GM18861 (cell line): ENCODE data around the gene SPATS2L.

Experiments
- ATAC-seq: cut with Tn5 transposase; IDR thresholded peaks from one replicate; pipeline ENCODE4 v1.9.1; 2021; ENCODE audit not compliant: unreplicated experiment

Gene SPATS2L

DNA sequence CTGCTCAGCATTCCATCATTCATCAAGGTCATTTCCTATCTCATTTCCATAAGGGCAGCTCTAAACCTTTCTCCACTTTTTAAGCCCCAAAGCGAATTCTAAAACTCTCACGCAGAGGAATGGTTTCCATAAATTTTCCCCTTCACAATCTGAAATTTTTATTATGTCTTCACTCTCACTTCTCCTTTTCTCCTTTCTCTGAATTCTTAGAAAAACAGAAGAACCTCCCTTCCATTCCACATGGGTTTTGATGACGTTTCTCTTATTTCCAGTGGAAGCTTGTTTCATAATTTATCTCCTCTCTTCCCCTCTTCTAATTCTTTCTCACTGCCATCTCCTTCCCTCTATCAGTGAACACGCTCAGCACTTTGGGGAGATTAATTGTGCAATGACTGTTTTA is 97.3 kb downstream of the SPATS2L start:
- ATAC-seq: no peak

DNA sequence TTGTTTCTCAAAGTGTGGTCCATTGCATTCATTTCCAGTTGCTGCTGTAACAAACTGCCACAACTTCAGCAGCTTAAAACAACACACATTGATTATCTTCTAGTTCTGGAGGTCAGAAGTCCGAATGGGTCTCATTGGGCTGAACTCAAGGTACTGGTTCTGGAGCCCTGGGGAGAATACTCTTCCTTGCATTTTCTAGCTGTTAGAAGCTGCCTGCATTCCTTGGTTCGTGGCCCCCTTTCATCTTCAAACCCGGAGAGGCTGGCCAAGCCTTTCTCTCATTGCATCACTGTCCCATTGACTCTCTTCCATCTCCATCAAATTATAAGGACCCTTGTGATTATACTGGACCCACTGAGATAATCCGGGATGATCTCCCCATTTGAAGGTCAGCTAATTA is 98.1 kb downstream of the SPATS2L start:
- ATAC-seq: no peak

DNA sequence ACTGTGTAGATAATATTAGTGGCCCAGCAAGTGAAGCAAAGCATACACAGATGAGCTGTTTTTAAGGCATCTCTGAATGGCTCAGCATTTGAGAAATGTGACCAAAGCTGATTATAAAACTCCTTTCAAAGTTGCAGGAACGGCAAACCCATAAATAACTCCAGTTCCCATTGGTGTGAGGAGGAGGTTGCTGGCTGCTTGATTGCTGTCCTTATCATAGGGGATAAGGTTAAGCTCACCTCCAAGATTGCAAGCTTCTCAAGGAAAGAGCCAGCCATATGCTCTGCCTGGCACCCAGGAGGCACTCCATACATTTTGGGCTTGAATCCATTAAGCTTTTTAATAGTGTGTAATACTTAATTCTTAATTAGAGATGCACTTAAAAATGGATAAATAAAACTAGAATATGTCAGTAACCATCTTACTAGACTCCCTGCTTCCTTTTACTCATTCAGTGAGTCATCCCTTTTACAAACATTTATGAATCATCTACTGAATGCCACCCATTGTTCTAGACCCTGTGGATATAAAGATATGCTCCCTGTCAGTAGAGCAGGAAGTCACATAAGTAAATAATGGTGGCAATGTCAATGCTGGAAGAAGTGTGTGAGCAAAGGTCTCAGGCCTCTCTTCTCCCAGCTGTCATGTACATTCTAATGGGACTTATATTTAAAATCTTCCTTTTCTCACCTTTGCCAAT is 99.3 kb downstream of the SPATS2L start:
- ATAC-seq: peak; percentile 48

DNA sequence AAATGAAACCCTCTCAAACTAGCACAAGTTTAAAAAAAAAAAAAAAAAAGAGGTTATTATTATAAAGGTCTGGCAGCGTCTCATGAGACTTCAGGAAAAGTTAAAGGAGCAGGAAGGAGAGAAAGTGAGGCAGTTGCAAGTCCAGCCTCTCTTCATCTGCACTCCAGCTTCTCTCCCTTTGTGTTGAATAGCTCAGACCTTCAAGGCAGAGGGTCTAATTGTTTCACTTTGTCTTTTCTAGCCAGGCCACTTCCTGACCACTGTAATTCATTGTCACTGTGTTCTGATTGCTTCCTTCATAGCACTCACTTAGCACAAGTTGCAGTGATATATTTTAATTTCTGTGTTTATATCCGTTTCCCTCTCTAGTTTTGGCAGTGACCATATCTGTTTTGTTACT is 99.9 kb downstream of the SPATS2L start:
- ATAC-seq: peak; percentile 60

DNA sequence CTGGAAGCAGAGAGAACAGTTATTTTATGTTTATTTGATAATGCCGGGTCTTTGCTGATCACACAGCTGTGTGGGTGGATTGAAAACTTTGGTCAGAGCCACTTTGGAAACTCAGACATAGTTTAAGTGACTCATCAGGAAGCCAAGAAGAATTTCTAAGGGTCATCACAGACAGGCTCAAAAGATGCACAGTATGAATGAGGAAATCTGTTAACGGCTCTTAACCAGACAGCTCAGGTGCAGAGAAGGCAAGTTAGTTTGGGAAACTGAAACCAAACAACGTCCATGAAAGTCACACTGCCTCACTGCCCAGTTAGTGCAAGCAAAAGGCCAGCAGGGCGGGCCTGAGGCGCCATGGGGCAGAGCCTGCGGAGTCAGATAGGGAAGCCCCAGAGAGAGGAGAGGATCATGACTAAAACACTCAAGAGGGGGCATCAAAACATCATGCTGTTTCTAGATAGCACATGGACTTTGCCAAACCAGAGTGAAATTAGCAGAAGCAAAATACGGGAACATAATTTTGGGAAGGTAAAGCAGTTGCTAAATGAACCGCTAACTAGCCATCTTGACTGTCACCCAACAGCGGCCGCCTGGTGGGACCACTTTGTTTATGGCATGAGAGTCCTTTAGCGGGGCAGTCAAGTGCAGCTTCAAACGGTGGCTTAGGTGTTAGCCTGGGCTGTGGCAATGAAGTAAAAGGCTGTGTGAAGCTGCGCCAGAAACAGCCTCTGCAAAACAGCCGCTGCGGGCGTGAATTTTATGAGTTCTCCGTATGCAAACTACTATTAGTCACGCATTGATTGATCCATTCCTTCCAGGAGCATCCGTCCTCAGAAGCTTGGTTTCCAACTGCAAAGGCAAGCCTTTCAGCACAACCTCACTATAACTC is 102.2 kb downstream of the SPATS2L start:
- ATAC-seq: no peak

DNA sequence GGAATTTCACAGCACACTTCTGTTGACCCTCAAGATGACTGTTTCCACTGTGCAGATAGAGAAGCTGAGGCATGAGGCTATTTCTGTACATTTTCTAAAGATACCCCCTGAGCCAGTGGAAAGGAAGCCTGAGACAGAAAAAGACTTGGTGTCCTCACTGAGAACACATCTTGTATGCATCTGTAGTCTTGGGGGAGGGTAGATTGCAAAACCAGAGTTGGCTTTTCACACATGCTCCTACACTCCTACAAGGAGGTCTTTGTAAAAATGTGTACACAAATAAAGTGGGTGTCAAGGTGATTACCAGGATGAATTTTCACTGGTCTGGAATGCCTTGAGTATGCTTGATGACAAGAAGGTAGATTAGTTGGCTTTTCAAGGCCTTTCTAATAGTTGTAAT is 105.3 kb downstream of the SPATS2L start:
- no peak for ATAC-seq

DNA sequence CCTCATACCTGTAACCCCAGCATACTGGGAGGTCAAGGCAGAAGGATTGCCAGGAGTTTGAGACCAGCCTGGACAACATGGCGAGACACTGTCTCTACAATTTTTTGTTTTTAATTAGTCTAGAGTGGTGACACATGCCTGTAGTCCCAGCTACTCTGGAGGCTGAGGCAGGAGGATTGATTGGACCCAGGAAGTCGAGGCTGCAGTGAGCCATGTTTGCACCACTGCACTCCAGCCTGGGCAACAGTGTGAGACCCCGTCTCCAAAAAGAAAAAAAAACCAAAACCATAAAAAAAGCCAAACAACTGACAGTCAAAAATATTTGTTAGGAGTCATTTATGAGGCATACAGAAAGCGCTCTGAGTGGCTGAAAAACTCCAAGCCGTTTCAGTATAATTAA is 107.9 kb downstream of the SPATS2L start:
- no peak for ATAC-seq

DNA sequence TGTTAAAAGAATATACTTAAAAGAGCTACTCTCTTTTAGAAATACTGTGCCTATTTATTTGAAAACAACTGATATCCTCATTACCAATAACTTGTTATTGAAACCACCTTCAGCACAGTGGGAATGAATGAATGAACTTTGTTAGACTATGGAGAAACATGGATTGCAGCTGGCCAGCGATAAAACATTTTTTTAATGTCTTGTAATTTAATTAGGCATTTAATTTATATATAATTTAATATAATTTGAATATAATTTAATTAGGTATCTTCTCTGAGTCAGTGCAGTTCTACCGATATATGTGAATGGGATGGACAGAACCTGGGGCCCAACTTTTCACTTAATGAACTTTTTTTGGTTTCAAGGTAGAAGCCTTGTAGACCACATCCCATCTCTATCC is 109.0 kb downstream of the SPATS2L start:
- no peak for ATAC-seq

DNA sequence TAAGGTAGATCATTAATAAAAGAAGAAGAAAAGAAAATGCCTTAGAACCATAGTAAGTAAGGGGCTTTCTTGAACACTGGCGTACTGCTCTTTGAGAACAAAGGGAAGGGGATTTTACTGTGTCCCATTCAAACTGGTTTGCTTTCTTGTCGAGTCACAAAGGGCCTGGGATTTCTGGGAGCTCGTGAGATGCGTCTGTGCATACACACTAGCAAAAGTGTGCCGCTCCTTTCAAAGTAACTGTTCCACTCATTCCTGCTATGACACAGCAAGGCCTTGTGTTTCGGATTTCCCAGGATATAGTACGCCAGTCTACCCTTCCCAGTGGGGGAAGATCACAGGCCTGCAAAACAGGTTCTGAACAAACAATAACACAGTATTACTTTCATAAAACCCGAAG is 110.4 kb downstream of the SPATS2L start:
- ATAC-seq: no peak

DNA sequence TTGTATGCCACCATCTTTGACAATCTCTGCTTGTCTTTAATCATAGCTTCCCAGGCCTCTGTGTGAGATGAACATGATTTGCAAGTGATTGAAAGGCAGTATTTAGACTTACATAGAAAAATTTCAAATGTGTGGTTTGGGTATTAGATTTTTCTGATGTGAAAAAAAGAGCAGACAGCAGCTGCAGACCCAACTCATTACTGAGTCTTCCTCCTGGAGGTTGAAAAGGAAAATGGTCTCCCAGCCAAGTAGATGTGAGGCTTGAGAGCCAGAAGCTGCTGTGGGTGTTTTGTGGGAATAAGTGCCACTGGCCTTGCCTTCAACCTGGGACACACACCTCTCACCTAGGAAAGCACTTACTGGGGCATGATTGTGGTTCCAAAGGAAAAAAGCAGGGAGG is 110.9 kb downstream of the SPATS2L start:
- no peak for ATAC-seq

DNA sequence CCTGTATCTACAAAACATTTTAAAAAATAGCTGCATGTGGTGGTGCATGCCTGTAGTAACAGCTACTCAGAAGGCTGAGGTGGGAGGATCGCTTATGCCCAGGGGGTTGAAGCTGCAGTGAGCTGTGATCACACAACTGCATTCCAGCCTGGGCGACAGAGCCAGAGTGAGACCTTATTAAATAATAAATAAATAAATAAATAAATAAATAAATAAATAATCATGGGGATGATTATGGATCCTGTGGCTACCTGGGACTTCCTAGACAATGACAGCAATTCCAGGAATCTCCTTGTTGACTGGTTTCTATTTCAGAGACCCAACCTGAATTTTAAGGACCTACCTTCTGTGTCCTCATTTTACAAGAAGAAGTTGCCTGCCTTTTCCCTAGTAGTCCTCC is 111.9 kb downstream of the SPATS2L start:
- no peak for ATAC-seq

DNA sequence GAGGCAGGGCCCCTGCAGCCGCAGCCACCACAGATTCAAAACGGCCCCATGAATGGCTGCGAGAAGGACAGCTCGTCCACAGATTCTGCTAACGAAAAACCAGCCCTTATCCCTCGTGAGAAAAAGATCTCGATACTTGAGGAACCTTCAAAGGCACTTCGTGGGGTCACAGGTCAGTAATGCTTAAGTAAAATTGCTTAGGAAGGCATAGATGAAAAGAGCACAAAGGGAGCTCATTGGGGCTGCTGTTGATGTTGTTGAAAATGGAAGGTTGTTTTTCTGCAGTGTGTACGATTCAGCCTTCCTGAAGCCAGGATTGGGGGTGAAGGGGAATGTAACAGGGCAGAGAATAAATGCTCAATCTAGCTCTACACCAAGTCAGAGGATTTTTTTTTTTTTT is 112.8 kb downstream of the SPATS2L start:
- no peak for ATAC-seq

DNA sequence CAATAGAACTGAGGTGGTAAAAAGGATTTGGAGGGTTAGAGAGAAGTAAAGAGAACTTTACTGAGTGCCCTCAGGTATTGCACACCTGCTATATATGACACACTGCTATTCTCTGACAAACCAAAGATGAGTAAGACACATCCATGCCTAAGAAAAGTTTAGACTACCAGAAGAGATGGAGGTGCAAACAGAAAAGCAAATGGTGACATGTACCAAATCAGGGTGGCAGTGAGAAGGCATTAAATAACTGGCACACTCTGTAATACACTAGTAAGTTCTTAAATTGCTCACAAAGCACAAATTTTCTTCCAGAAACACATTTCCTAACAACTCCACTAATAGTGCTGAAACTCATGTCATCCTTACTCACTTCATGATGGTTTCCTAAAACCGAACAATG is 114.8 kb downstream of the SPATS2L start:
- ATAC-seq: no peak

DNA sequence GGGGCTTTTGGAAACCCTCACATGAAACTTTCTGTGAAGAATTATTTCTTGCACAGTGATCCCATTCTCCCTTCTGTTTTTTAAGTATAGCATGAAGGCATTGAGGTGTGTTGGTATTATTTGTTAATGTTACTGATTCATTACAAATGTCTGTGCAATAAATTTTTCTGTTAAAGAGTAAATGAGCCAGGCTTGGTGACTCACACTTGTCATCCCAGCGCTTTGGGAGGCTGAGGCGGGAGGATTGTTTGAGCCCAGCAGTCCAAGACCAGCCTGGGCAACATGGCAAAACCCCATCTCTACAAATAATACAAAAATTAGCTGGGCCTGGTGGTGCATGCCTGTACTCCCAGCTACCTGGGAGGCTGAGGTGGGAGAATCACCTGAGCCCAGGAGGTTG is 115.6 kb downstream of the SPATS2L start:
- no peak for ATAC-seq

DNA sequence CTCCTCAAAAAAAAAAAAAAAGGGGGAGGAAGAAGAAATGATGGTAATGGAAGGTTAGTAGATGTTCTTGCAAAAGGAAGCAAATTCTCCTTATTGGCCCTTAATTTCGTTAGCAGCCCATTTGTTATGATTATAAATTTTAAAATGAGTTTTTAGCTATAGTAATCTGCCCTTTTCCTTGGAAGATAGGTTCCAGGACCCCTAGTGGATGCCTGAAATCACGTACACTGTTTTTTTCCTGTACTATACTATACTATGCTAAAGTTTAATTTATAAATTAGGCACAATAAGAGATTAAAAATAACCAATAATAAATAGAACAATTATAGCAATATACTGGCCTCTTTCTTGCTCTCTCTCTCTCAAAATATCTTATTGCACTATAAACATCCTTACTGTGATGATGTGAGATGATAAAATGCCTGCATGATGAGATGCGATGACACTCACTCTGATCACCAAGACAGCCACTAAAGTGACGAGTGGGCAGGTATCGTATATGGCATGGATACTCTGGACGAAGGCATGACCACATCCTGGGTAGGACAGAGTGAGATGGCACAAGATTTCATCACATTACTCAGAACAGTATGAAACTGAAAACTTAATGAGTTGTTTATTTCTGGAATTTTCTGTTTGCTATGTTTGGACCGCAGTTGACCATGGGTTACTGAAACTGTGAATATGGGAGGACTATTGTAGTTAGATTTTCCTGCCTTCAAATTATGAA is 116.2 kb downstream of the SPATS2L start:
- no peak for ATAC-seq

DNA sequence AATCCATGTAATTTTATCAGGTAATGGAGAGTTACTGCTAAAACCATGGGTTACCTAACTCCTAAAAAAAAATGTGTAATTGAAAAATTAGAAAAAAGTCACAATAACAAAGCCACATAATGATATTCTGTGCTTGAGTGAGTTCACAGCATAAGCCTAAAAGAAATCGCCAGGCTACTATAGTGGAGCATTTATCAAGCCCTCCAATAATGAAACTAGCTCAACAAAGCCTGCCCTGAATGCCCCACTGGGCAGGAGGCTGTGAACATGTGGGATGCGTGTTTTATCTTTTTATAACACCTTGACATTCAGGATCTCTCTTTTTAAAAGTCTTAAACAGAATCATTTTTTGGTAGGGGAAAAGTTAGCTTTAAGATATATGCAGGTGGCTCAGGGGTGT is 117.0 kb downstream of the SPATS2L start:
- no peak for ATAC-seq

DNA sequence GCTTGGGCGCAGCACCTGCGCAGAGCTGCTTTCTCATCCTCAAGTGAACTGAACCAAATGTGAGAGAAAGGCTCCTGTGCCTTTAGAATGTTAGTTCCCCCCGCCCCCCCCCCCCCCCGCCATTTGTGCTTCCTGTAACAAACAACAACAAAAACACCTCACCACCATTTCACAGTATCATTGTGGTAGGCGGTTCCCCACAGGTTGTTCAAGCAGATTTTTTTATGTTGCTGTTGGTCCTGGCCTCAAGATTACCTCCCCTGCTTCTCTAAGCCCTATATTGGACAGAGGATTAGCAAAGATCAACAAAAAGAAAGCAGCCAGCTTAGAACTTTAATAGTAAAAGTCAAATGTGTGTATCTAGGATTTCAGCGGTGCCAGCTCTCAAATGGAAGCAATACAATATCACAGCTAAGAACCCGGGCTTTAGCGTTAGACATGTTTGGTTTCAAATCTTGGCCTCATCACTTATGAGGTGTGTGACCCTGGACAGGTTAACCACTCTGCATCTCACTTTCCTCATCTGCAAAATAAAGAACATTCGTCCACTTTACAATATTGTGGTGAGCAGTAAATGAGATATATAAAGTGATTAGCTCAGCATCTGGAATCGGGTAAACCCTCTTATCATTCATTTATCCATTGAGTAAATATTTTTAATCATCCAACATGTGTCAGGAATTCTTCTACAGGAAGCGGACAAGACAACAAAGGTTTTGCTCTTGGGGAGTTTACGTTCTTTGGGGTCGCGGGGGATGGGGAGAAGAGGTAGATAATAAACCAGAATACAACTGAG is 118.7 kb downstream of the SPATS2L start:
- ATAC-seq: no peak

DNA sequence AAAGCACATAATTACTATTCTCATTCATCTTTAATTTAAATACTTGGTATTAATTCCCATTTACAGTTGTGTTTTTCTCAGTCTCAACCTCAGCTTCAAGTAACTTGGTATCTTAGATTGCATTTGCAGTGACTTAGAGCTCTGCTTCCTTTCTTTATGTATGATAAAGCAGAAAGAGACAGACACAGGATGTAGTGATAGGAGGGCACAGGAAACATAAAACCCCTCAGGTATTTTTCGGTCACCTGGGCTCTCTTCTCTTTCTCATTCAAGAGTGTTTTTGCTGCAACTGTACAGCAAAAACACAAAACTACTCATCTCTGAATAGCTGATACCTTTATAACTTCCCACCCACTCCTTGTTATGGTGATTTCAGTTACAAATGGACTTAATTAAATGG is 120.3 kb downstream of the SPATS2L start:
- ATAC-seq: no peak

DNA sequence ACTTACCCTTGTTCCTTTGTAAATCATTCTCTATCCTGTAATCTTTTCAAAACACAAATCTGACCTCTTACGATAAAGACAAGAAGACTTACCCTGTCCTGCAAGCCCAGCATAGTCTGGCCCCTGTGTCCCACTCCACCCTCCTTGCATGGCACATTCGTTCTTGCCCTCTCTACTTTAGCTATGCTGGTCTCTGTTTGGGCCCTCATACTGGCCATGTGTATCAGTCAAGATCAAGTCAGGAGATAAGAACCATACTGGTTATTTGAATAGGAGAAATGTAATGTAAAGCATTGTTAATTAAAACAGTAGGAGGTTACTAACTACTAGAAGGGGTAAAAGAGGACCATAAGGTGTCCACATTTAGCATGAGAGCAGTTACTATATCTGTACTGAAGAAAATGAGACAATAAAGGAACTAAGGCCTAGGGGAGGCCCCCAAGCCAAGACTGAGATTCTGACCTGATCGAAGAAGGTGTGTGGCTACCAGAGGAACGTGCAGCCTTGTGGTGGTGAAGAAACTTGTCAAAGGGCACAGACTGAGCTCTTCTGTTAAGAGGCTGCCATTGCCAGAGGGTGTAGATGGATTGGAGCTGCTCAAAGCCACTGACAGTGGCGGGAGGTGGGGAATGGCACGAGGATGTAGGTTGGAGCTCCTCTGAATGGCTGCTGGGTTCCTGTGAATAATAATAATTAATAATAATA is 122.6 kb downstream of the SPATS2L start:
- ATAC-seq: peak; percentile 76

DNA sequence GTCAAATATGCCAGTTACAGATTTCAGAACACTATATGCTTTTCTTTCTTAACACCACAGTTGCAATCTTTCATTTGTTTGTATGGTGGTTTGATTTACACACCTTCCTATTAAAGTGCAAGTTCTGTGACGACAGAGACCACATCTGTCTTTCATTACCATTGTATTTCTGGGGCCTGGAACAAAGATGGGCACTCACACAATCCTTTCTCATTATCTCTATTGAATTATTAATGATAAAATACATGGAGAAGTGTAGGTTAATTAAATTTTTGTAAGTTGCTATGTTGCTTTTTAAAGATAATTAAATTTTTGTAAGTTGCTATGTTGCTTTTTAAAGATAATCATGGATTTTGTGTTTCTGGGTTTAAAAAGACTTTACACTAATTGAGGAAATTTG is 123.5 kb downstream of the SPATS2L start:
- no peak for ATAC-seq
